GM12878 (cell line): Measurements from ENCODE around the gene BBX. TPM values are rescaled to one million over a fixed set of nuclear protein-coding genes. Genes with fewer than 3 reads are reported as not detected.

ENCODE experiments used
- ATAC-seq: fragments of 200-7000 bp; cut with Tn5 transposase; 3 replicates; pipeline ENCODE4 v1.9.1; 2020; ENCODE audit warnings: mild to moderate bottlenecking, moderate library complexity
- BruUV-seq: library from RNA; stranded (reverse); fragments of 400-500 nt; replicated peaks from 2 replicates; lab custom pipeline; 2021; lab: Mats Ljungman, UMichigan
- CTCF ChIA-PET: fragments of 300-600 bp; sonication (Branson Sonifier 250); formaldehyde crosslinking; extraction: SDS; loops from one replicate; lab custom pipeline; 2021; ENCODE audit warnings: inconsistent platforms; lab: Yijun Ruan, JAX
- POLR2A ChIA-PET: fragments of 350-600 bp; formaldehyde crosslinking; extraction: SDS; loops from one replicate; lab custom pipeline; 2021; ENCODE audit warnings: inconsistent platforms; lab: Charles Lee
- RAD21 ChIA-PET: fragments of 300-600 bp; sonication (Branson Sonifier 250); formaldehyde crosslinking; loops from one replicate; lab custom pipeline; 2023; ENCODE audit warnings: antibody characterized with exemption; ENCODE audit not compliant: unreplicated experiment; lab: Charles Lee
- SMC1A ChIA-PET: fragments of 300-600 bp; sonication (Branson Sonifier 250); formaldehyde crosslinking; loops from one replicate; lab custom pipeline; 2023; ENCODE audit not compliant: unreplicated experiment, uncharacterized antibody; lab: Charles Lee
- DNase-seq: peaks from one replicate; pipeline ENCODE4 v3.0.0-alpha.2; 2011; ENCODE audit warnings: low read depth, low spot score
- FAIRE-seq: peaks from 3 replicates; lab custom pipeline; 2011; peaks lifted over from hg19 to GRCh38; lab: Jason Lieb, UNC
- H2AFZ ChIP-seq: 2 replicates; pipeline ENCODE4 v1.6.0; 2011; ENCODE audit warnings: low read depth, low read length, control low read depth; ENCODE audit not compliant: control insufficient read depth
- H3K27ac ChIP-seq: 2 replicates; pipeline ENCODE4 v1.5.1; 2011; ENCODE audit warnings: control low read depth; ENCODE audit not compliant: control insufficient read depth, insufficient read depth
- H3K27me3 ChIP-seq, 2 experiments: replicated peaks in 1 of 2; 2 replicates each; pipeline versions ENCODE4 v1.6.0 to v1.6.1; 2011; ENCODE audit warnings: low read length in 1 of 2; ENCODE audit not compliant: control insufficient read depth in 2 of 2, insufficient read depth in 2 of 2
- H3K36me3 ChIP-seq, 2 experiments: 2 replicates each; pipeline ENCODE4 v1.5.1; 2011; ENCODE audit warnings: low read length in 1 of 2; ENCODE audit not compliant: control insufficient read depth in 2 of 2, insufficient read depth in 2 of 2
- H3K4me1 ChIP-seq: 2 replicates; pipeline ENCODE4 v1.6.1; 2011; ENCODE audit warnings: mild to moderate bottlenecking, low read length, moderate library complexity, mixed read lengths; ENCODE audit not compliant: control insufficient read depth, insufficient read depth
- H3K4me2 ChIP-seq: 2 replicates; pipeline ENCODE4 v1.6.0; 2011; ENCODE audit warnings: control low read depth; ENCODE audit not compliant: control insufficient read depth, insufficient read depth
- H3K4me3 ChIP-seq: fragments of 200-600 bp; sonication (generic); 2 replicates; pipeline ENCODE4 v1.5.1; 2016
- H3K79me2 ChIP-seq: 2 replicates; pipeline ENCODE4 v1.6.0; 2011; ENCODE audit warnings: low read length; ENCODE audit not compliant: control insufficient read depth, insufficient read depth
- H3K9ac ChIP-seq: 2 replicates; pipeline ENCODE4 v1.8.0; 2011; ENCODE audit warnings: low read length, control low read depth, mixed read lengths; ENCODE audit not compliant: control insufficient read depth, insufficient read depth
- H3K9me3 ChIP-seq: replicated peaks from 3 replicates; pipeline ENCODE4 v1.5.1; 2011; ENCODE audit warnings: mild to moderate bottlenecking, low read length; ENCODE audit not compliant: control insufficient read depth, insufficient read depth
- H4K20me1 ChIP-seq: 2 replicates; pipeline ENCODE4 v1.6.0; 2011; ENCODE audit not compliant: control insufficient read depth, insufficient read depth
- BHLHE40 ChIP-seq, 2 experiments: fragments of 450-650 bp in 1 of 2; IDR thresholded peaks; 2 replicates each; pipeline ENCODE4 v1.6.1; 2011 to 2017; ENCODE audit warnings: low read depth in 2 of 2, borderline replicate concordance in 1 of 2, improper control_type of control experiment in 1 of 2, low read length in 1 of 2, mild to moderate bottlenecking in 1 of 2
- CREB1 ChIP-seq: IDR thresholded peaks from 2 replicates; pipeline ENCODE4 v1.6.1; 2012; ENCODE audit warnings: low read depth, mild to moderate bottlenecking, inconsistent platforms
- NKRF ChIP-seq: fragments of 450-650 bp; conservative IDR thresholded peaks from 2 replicates; pipeline ENCODE4 v1.6.1; 2017; ENCODE audit warnings: mild to moderate bottlenecking, moderate library complexity
- PRDM15 ChIP-seq: fragments of 450-650 bp; formaldehyde crosslinking; IDR thresholded peaks from 2 replicates; pipeline ENCODE4 v1.4.0; 2020; ENCODE audit warnings: mild to moderate bottlenecking, moderate library complexity
- SMAD5 ChIP-seq: IDR thresholded peaks from 2 replicates; pipeline ENCODE4 v1.6.1; 2016; ENCODE audit warnings: antibody characterized with exemption, low read depth
- SRF ChIP-seq, 2 experiments: IDR thresholded peaks; 2 replicates each; pipeline ENCODE4 v1.6.1; 2011; ENCODE audit warnings: low read depth in 2 of 2, low read length in 2 of 2, mild to moderate bottlenecking in 1 of 2, moderate library complexity in 1 of 2
- USF2 ChIP-seq: IDR thresholded peaks from 2 replicates; pipeline ENCODE4 v1.6.1; 2011; ENCODE audit warnings: low read depth, low read length, improper control_type of control experiment, borderline replicate concordance
- YY1 ChIP-seq: IDR thresholded peaks from 2 replicates; pipeline ENCODE4 v1.6.1; 2011; ENCODE audit warnings: low read depth, mild to moderate bottlenecking, low read length
- ZBTB4 ChIP-seq: fragments of 450-650 bp; formaldehyde crosslinking; IDR thresholded peaks from 2 replicates; pipeline ENCODE4 v1.4.0; 2022; ENCODE audit warnings: mild to moderate bottlenecking, moderate library complexity
- in situ Hi-C: fragments of 300-500 bp; cut with MboI; formaldehyde crosslinking; loops from 9 replicates; pipeline ENCODE4 v1.14.3; 2018; ENCODE audit warnings: mixed read lengths
- intact Hi-C: fragments of 100-400 bp; cut with micrococcal nuclease; formaldehyde crosslinking; loops from one replicate; pipeline ENCODE4 v1.14.2; 2022; ENCODE audit not compliant: unreplicated experiment
- polyA plus RNA-seq, 11 experiments: library from polyadenylated mRNA; depleted of rRNA in 4 of 11; unstranded in 6 of 11; stranded (reverse) in 5 of 11; fragments of >200 nt; fragmentation: Nextera tagmentation in 4 of 11; fragmentation: Illumina TruSeq in 1 of 11; extraction: Ambion mirVana in 4 of 11; extraction: Trizol in 1 of 11; gene quantifications; 1 replicate in 1 of 11; 2 replicates in 10 of 11; pipeline versions ENCODE4 v1.2.1 to v1.2.3, GENCODE V29; 2011 to 2016; ENCODE audit warnings: inconsistent platforms in 2 of 11, missing spikeins in 2 of 11, low read depth in 1 of 11
- total RNA-seq, 4 experiments: library from RNA; depleted of rRNA in 3 of 4; stranded (reverse); fragments of >200 nt in 3 of 4; fragmentation: Illumina TruSeq in 1 of 4; extraction: Trizol in 1 of 4; gene quantifications; 2 replicates each; pipeline versions ENCODE4 v1.2.1 to v1.2.3, GENCODE V29; 2013 to 2021

Gene BBX
- total and polyA plus RNA-seq, 10 of the 15 experiments (the other 5 are each of a cell fraction or from before 2014, with no cell fraction given): 13.3 to 38.5 (median 32.0) TPM

GRCh38 chr3:107817076-107817475, 294.3 kb downstream of the BBX start:
- intact Hi-C loops (no loop called here), in situ Hi-C loops (no loop called here)
- no peaks in the 10 kb centered on the region for H3K4me1 ChIP-seq
- ChIA-PET POLR2A (no interaction called here), SMC1A (no interaction called here), CTCF (no interaction called here), RAD21 (no interaction called here)
- no TSS peak for BruUV-seq
- ATAC-seq (no peak), DNase-seq (no peak), FAIRE-seq (no peak)
- no peaks in the 10 kb centered on the region; a peak in 1 of 4 replicates for H3K27me3 ChIP-seq
- no peaks in the 10 kb centered on the region for H3K36me3 ChIP-seq
- no peak overlapping the region for H3K4me3 ChIP-seq
- H3K4me2 ChIP-seq: no peak overlapping the region
- H2AFZ ChIP-seq: no peak overlapping the region
- H4K20me1 ChIP-seq: no peaks in the 10 kb centered on the region
- no peak overlapping the region for H3K27ac ChIP-seq
- H3K79me2 ChIP-seq: no peaks in the 10 kb centered on the region
- H3K9ac ChIP-seq: no peak overlapping the region
- no peaks in the 10 kb centered on the region for H3K9me3 ChIP-seq
- TF ChIP-seq SRF (IDR thresholded peaks at IDR 0.05; ENCODE audit: low read depth in 2 of 2, low read length in 2 of 2) (no peak), CREB1 (no peak), SMAD5 (no peak), YY1 (no peak), ZBTB4 (CRISPR knock-in tag) (no peak), PRDM15 (CRISPR knock-in tag) (no peak), NKRF (no peak), USF2 (no peak), BHLHE40 (IDR thresholded peaks at IDR 0.05; ENCODE audit: borderline replicate concordance in 1 of 2, low read depth in 2 of 2, low read length in 1 of 2) (no peak)
